ENCODE results near the gene XAGE1A. TPM values are rescaled to one million over a fixed set of nuclear protein-coding genes. Genes with fewer than 3 reads are reported as not detected.
"Not testable (repeated sequence)": the region's sequence is repeated elsewhere in the genome, so short reads cannot be mapped to it uniquely, and the experiment has no call there.

XAGE1A gene, protein sequence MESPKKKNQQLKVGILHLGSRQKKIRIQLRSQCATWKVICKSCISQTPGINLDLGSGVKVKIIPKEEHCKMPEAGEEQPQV
- not detected in 2 replicates for polyA plus RNA-seq (2011; rRNA removed)
- not detected in 2 replicates for polyA minus RNA-seq (2011; rRNA and poly(A)+ RNA removed)

DNA sequence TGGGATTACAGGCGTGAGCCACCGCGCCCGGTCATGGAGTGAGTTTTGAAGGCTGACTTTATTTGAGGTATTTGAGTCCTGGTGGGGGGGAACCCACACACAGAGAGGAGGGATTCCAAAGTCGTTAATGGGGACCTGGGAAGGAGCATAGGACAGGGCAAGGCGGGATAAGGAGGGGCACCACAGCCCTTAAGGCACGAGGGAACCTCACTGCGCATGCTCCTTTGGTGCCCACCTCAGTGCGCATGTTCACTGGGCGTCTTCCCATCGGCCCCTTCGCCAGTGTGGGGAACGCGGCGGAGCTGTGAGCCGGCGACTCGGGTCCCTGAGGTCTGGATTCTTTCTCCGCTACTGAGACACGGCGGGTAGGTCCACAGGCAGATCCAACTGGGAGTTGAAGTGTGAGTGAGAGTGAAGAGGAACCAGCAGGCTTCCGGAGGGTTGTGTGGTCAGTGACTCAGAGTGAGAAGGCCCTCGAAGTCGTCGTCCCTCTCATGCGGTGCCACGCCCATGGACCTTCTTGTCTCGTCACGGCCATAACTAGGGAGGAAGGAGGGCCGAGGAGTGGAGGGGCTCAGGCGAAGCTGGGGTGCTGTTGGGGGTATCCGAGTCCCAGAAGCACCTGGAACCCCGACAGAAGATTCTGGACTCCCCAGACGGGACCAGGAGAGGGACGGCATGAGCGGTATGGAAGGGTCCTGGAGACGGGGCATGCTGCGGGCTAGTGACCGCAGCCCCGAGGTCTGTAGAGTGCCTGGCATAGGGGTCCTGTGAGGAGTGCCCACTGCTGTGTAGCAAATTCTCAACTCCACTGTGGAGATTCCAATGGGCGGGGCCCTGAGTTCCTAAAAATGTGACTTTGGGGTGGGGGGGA, at the start of gene XAGE1A:
Gene XAGE1A, plus strand, starts transcription at position 264 of the 874 bp plus-strand sequence. CDS start 1,554 bp downstream, outside the sequence.
- H3K4me3 ChIP-seq (ENCODE audit: low read depth, low read length); POLR2A ChIA-PET; CTCF ChIA-PET; DNase-seq (ENCODE audit: low read depth); H3K36me3 ChIP-seq (ENCODE audit: control insufficient read depth, insufficient read depth, low read length); H3K27me3 ChIP-seq (ENCODE audit: control insufficient read depth, insufficient read depth, low read length): not testable (repeated sequence)

DNA sequence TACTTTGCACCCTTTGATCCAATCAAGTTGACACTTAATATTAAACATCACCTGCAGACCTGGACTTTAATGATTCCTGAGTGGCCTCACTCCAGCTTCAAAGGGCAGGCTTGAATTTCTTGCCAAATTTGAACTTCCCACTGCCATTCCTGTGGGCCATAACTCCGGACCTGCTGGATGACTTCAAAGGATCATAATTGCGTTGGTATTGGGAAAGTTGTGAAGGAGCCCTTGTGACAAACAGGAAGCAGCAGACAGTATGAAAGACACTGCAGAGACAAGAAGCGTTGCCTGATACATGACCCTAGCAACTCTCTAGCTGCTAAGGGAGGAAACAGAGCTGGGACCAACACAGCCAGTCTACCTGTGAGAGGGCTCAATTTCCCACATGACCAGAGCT, 43.6 kb upstream of the XAGE1A start:
- DNase-seq (ENCODE audit: low read depth); CTCF ChIA-PET; H3K36me3 ChIP-seq (ENCODE audit: control insufficient read depth, insufficient read depth, low read length); H3K27me3 ChIP-seq (ENCODE audit: control insufficient read depth, insufficient read depth, low read length); POLR2A ChIA-PET; H3K4me3 ChIP-seq (ENCODE audit: low read depth, low read length): not testable (repeated sequence)

DNA sequence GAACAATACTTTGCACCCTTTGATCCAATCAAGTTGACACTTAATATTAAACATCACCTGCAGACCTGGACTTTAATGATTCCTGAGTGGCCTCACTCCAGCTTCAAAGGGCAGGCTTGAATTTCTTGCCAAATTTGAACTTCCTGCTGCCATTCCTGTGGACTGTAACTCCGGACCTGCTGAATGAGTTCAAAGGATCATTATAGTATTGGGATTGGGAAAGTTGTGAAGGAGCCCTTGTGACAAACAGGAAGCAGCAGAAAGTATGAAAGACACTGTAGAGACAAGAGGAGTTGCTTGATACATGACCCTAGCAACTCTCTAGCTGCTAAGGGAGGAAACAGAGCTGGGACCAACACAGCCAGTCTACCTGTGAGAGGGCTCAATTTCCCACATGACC, 24.3 kb upstream of the XAGE1A start:
- H3K4me3 ChIP-seq (ENCODE audit: low read depth, low read length); H3K36me3 ChIP-seq (ENCODE audit: control insufficient read depth, insufficient read depth, low read length); DNase-seq (ENCODE audit: low read depth); POLR2A ChIA-PET; CTCF ChIA-PET; H3K27me3 ChIP-seq (ENCODE audit: control insufficient read depth, insufficient read depth, low read length): not testable (repeated sequence)

DNA sequence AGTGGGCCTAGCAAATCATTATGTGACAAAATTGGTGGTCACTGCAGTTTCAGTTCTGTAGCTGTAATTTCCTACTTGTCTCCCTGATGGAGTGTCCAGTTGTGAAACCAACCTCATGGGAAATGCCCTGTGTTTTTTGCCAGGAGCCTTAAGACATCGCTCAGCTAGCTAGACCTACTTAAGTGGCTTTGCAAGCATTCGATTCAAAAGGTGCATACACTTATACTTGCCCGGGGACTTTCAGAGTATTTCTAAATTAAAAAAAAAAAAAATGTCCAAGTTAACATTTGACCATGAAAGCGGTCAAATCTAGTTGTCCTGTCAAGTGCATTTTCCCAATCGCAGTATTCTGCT, 788 bp downstream of the XAGE1A start:
- H3K27me3 ChIP-seq (ENCODE audit: control insufficient read depth, insufficient read depth, low read length); H3K36me3 ChIP-seq (ENCODE audit: control insufficient read depth, insufficient read depth, low read length); POLR2A ChIA-PET; H3K4me3 ChIP-seq (ENCODE audit: low read depth, low read length); CTCF ChIA-PET; DNase-seq (ENCODE audit: low read depth): not testable (repeated sequence)

DNA sequence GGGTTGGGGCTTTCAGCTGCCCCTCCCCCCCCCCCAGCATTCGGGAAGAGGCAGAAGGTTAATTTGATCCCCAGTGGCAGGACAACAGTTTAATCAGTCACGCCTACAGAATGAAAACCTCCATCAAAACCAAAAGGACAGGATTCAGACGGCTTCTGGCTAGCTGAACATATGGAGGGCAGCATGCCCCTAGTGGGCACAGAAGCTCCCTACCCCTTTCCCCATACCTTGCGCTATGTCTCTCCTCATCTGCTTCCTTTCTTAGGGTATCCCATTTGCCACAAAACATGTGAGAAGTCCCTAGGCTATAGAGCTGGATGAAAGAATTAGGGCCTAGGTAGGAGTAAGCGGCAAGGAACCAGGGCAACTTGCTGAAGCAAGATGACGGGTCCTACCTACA, 5.8 kb downstream of the XAGE1A start:
- CTCF ChIA-PET; H3K36me3 ChIP-seq (ENCODE audit: control insufficient read depth, insufficient read depth, low read length); H3K27me3 ChIP-seq (ENCODE audit: control insufficient read depth, insufficient read depth, low read length); DNase-seq (ENCODE audit: low read depth); POLR2A ChIA-PET; H3K4me3 ChIP-seq (ENCODE audit: low read depth, low read length): not testable (repeated sequence)

DNA sequence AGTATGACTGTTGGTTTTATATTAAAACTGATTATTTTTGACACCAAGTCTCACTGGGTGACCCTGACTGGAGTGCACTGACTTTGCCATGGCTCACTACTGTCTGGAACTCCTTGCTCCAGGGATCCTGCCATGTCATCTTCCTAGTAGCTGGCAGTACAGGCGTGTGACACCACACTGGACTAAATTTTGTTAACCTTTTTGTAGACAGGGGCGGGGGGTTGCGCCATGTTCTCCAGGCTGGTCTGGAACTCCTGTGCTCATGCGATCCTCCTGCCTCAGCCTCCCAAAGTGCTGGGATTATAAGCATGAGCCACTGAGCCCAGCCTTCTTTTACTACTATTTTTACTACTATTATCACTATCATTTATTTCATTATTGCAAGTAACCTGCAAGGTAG, 8.9 kb downstream of the XAGE1A start:
- no peak for DNase-seq (ENCODE audit: low read depth)
- TF ChIP-seq, protein P1, sequence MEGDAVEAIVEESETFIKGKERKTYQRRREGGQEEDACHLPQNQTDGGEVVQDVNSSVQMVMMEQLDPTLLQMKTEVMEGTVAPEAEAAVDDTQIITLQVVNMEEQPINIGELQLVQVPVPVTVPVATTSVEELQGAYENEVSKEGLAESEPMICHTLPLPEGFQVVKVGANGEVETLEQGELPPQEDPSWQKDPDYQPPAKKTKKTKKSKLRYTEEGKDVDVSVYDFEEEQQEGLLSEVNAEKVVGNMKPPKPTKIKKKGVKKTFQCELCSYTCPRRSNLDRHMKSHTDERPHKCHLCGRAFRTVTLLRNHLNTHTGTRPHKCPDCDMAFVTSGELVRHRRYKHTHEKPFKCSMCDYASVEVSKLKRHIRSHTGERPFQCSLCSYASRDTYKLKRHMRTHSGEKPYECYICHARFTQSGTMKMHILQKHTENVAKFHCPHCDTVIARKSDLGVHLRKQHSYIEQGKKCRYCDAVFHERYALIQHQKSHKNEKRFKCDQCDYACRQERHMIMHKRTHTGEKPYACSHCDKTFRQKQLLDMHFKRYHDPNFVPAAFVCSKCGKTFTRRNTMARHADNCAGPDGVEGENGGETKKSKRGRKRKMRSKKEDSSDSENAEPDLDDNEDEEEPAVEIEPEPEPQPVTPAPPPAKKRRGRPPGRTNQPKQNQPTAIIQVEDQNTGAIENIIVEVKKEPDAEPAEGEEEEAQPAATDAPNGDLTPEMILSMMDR (IDR thresholded peaks at IDR 0.05; ENCODE audit: insufficient read depth, low read depth, low read length): no peak
- ChIA-PET CTCF (no interaction called here), POLR2A (no interaction called here)
- Histone ChIP-seq H3K36me3 (ENCODE audit: control insufficient read depth, insufficient read depth, low read length) (no peaks in the 10 kb centered on the region), H3K27me3 (ENCODE audit: control insufficient read depth, insufficient read depth, low read length) (no peaks in the 10 kb centered on the region), H3K4me3 (ENCODE audit: low read depth, low read length) (no peak overlapping the region)

DNA sequence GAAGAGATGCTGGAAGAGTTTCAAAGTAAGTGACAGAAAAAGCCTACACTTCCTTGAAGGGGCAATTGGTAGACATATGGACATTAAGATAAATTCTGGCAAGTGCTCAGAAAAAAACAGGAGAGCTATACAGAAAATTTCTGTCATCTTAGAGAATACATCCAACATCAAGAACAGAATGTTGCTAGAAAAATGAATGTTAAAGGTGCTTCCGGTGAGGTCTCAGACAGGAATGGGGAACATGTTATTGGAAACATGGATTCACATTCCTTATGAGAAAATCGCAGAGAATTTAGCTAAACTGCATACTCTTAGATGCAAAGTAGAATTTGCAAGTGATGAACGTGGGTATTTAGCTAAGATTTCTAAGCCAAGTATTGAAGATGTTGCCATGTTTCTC, 11.7 kb downstream of the XAGE1A start:
- Histone ChIP-seq H3K4me3 (ENCODE audit: low read depth, low read length) (no peak overlapping the region), H3K36me3 (ENCODE audit: control insufficient read depth, insufficient read depth, low read length) (no peaks in the 10 kb centered on the region), H3K27me3 (ENCODE audit: control insufficient read depth, insufficient read depth, low read length) (no peaks in the 10 kb centered on the region)
- POLR2A ChIA-PET: no interaction called here
- TF ChIP-seq, protein P1 (IDR thresholded peaks at IDR 0.05; ENCODE audit: insufficient read depth, low read depth, low read length): no peak
- CTCF ChIA-PET: no interaction called here
- no peak for DNase-seq (ENCODE audit: low read depth)

DNA sequence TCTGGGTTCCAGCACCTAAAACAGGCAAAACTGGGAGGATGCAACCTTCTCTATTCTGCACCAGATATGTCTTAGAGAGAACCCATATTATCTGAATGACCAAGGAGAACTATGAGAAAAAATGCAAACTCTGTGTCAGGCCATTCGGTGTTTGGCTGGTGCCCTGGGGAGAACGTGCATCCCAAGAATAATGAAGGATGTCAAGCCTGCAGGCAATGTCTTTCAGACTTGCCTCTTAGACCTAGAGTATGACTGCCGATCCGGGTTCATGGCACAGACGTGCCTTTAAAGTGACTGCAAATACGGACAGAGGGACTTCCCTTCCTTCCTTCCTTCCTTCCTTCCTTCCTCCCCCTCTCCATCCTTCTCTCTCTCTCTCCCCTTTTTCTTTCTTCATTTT, 14.3 kb downstream of the XAGE1A start:
- no peaks in the 10 kb centered on the region for H3K36me3 ChIP-seq (ENCODE audit: control insufficient read depth, insufficient read depth, low read length)
- DNase-seq (ENCODE audit: low read depth): no peak
- ChIA-PET POLR2A (no interaction called here), CTCF (no interaction called here)
- no peaks in the 10 kb centered on the region for H3K27me3 ChIP-seq (ENCODE audit: control insufficient read depth, insufficient read depth, low read length)
- TF ChIP-seq, protein P1 (IDR thresholded peaks at IDR 0.05; ENCODE audit: insufficient read depth, low read depth, low read length): no peak
- no peak overlapping the region for H3K4me3 ChIP-seq (ENCODE audit: low read depth, low read length)

DNA sequence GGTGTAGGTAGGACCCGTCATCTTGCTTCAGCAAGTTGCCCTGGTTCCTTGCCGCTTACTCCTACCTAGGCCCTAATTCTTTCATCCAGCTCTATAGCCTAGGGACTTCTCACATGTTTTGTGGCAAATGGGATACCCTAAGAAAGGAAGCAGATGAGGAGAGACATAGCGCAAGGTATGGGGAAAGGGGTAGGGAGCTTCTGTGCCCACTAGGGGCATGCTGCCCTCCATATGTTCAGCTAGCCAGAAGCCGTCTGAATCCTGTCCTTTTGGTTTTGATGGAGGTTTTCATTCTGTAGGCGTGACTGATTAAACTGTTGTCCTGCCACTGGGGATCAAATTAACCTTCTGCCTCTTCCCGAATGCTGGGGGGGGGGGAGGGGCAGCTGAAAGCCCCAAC, 15.5 kb downstream of the XAGE1A start:
- H3K4me3 ChIP-seq (ENCODE audit: low read depth, low read length); H3K36me3 ChIP-seq (ENCODE audit: control insufficient read depth, insufficient read depth, low read length); DNase-seq (ENCODE audit: low read depth); H3K27me3 ChIP-seq (ENCODE audit: control insufficient read depth, insufficient read depth, low read length); POLR2A ChIA-PET; CTCF ChIA-PET: not testable (repeated sequence)

DNA sequence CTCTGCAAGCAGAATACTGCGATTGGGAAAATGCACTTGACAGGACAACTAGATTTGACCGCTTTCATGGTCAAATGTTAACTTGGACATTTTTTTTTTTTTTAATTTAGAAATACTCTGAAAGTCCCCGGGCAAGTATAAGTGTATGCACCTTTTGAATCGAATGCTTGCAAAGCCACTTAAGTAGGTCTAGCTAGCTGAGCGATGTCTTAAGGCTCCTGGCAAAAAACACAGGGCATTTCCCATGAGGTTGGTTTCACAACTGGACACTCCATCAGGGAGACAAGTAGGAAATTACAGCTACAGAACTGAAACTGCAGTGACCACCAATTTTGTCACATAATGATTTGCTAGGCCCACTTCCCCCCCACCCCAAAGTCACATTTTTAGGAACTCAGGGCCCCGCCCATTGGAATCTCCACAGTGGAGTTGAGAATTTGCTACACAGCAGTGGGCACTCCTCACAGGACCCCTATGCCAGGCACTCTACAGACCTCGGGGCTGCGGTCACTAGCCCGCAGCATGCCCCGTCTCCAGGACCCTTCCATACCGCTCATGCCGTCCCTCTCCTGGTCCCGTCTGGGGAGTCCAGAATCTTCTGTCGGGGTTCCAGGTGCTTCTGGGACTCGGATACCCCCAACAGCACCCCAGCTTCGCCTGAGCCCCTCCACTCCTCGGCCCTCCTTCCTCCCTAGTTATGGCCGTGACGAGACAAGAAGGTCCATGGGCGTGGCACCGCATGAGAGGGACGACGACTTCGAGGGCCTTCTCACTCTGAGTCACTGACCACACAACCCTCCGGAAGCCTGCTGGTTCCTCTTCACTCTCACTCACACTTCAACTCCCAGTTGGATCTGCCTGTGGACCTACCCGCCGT, 20.7 kb downstream of the XAGE1A start:
- POLR2A ChIA-PET: not testable (repeated sequence)

More for the DNA sequence above, 20.7 kb downstream of the XAGE1A start:
- DNase-seq (ENCODE audit: low read depth); H3K27me3 ChIP-seq (ENCODE audit: control insufficient read depth, insufficient read depth, low read length); H3K36me3 ChIP-seq (ENCODE audit: control insufficient read depth, insufficient read depth, low read length); H3K4me3 ChIP-seq (ENCODE audit: low read depth, low read length); CTCF ChIA-PET: not testable (repeated sequence)
